ENCODE results near the gene NHS. TPM values are rescaled to one million over a fixed set of nuclear protein-coding genes. Genes with fewer than 3 reads are reported as not detected.

Gene NHS
- total RNA-seq, 1 experiment from 2014 or later = 5.7 TPM

- no peaks in the 10 kb centered on the region for H4K20me1 ChIP-seq (ENCODE audit: insufficient read depth)
- H3K36me3 ChIP-seq (ENCODE audit: control insufficient read depth in 1 of 2, insufficient read depth in 2 of 2, low read length in 2 of 2) = no peaks in the 10 kb centered on the region
- RAD21 ChIA-PET (ENCODE audit: low non-redundant PET in 1 of 2, low total read pairs in 2 of 2, uncharacterized antibody in 2 of 2, unreplicated experiment in 2 of 2) = no interaction called here
- TF ChIP-seq POLR2A (IDR thresholded peaks at IDR 0.05; ENCODE audit: borderline replicate concordance, extremely low read depth, insufficient read depth, insufficient read length) = no peak
- TF ChIP-seq REST (IDR thresholded peaks at IDR 0.05; ENCODE audit: low read depth) = no peak
- no peak for TF ChIP-seq RAD21 (IDR thresholded peaks at IDR 0.05; ENCODE audit: low read depth)
- TF ChIP-seq CBX3 (IDR thresholded peaks at IDR 0.05; ENCODE audit: low read depth) = no peak
- TF ChIP-seq CTCF (IDR thresholded peaks at IDR 0.05 in 2 of 3, conservative IDR thresholded peaks at IDR 0.05 in 1 of 3; ENCODE audit: borderline replicate concordance in 1 of 3, insufficient read depth in 1 of 3, low read depth in 2 of 3, low read length in 2 of 3) = no peak
- TF ChIP-seq SRF (IDR thresholded peaks at IDR 0.05; ENCODE audit: low read depth) = no peak
- no peak for TF ChIP-seq ZNF274 (IDR thresholded peaks at IDR 0.05; ENCODE audit: low read depth, low read length)
- no peak for TF ChIP-seq FOSL1 (IDR thresholded peaks at IDR 0.05; ENCODE audit: low read depth)
- no peak for TF ChIP-seq POLR2AphosphoS5 (IDR thresholded peaks at IDR 0.05; ENCODE audit: low read depth, low read length)
- TF ChIP-seq EGR1 (IDR thresholded peaks at IDR 0.05; ENCODE audit: low read depth) = no peak
- H3K9me3 ChIP-seq (ENCODE audit: control insufficient read depth in 1 of 2, insufficient read depth in 1 of 2, low read depth in 1 of 2, low read length in 2 of 2) = no peaks in the 10 kb centered on the region
- no peaks in the 10 kb centered on the region for H3K79me2 ChIP-seq (ENCODE audit: insufficient read depth, low read length)
- no peaks in the 10 kb centered on the region for H3K27me3 ChIP-seq (ENCODE audit: insufficient read depth, low read length)
- H3K4me2 ChIP-seq (ENCODE audit: low read length) = no peak overlapping the region
- no peak overlapping the region for H3K9ac ChIP-seq (ENCODE audit: low read length)
- no peak overlapping the region for H3K27ac ChIP-seq (ENCODE audit: low read depth, low read length)
- no peak overlapping the region for H2AFZ ChIP-seq (ENCODE audit: low read depth, low read length, poor library complexity, severe bottlenecking)
- no peak overlapping the region for H3K4me3 ChIP-seq (replicated peaks in 1 of 2; ENCODE audit: low read depth in 1 of 2, low read length in 2 of 2)
- CTCF ChIA-PET = no interaction called here
- no peak for DNase-seq (ENCODE audit: low read depth, low spot score)
- intact Hi-C loops (cut with micrococcal nuclease) = no loop called here
- BruUV-seq (replicated peaks) = no TSS peak
- POLR2A ChIA-PET = no interaction called here
- ATAC-seq = no peak
- H3K4me1 ChIP-seq (ENCODE audit: control insufficient read depth in 1 of 2, insufficient read depth in 2 of 2, low read length in 2 of 2) = no peaks in the 10 kb centered on the region
- H3K9me2 ChIP-seq (ENCODE audit: insufficient read depth) = no peaks in the 10 kb centered on the region
Observed at GRCh38 chrX:17697191-17697590, 322.2 kb downstream of the NHS start.
